ENCODE results near the gene MCRIP1.

The MCRIP1 gene, protein sequence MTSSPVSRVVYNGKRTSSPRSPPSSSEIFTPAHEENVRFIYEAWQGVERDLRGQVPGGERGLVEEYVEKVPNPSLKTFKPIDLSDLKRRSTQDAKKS

DNA sequence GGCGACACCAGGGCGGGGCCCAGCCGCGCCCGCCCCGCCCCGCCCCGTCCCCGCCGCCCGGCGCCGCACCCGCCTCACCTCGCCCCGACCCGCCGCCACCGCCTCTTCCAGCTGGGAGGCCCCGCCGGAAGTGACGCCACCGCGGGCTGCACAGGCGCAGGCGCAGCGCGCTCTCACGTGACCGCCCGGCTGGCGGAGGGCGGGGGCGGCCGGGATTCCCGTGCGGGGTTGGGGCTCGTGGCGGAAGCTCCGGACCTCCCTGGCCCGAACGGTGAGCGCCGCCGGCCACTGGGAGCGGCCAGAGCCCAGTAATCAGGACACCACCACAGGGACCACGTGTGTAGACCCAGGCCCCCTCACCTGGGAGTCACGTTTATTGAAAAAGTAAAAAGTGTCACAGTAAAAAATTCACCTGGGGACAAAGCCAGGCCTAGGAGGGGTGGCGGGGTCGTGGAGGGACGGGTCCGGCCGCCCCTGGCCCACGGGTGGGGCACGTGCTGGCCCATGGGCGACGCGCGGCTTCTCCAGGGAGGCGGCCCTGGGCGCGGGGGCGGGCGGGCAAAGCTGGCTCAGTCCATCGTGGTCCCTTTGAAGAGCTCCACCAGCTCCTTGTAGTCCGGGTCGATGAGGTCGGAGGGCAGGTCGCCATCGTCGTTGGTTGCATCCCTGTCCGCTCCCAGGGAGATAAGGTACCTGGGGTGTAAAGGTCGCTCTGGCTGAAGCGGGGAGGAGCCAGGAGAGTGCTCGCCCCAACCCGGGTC, at the start of gene MCRIP1:
TSS of gene MCRIP1 (minus strand) at position 132 of the 761 bp plus-strand sequence. CDS start 8,785 bp downstream, outside the sequence.
- peak; percentile 96 to 97 for DNase-seq

DNA sequence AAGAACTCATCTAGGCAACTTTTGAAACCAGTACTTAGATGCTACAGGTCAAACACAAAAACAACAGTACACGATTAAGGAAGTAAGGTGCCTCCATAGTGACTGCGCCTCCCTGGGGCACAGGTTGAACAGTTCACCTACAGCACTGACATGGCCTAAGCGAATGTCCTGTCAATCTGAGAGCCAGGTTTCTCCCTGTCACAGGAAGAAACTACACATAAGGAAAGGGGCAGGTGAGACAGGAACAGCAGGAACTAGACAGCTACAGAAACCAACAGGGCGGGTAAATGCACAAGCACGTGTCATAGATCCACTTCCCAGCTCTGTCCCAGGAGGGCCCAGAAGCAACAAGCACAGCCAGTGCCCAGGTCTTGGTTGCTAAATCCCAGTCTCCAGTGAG, 46.0 kb upstream of the MCRIP1 start:
- no peak for DNase-seq

DNA sequence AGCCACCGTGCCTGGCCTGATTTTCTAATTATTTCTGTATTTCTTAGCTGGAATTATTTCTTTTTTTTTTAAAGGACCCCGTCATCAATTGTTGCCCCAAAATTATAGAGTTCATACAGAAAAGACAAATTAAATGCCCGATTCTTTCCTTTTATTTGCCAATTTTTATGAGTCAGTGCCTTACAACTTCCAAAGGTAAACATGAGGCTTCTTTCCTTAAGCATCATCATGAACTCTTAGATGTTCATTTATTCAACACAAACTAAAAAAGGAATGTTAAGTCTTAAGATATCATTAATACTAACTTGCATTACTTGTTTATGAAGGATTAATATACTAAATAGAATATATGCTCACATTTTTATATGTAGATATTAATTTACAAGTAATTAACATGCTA, 45.2 kb upstream of the MCRIP1 start:
- no peak for DNase-seq

DNA sequence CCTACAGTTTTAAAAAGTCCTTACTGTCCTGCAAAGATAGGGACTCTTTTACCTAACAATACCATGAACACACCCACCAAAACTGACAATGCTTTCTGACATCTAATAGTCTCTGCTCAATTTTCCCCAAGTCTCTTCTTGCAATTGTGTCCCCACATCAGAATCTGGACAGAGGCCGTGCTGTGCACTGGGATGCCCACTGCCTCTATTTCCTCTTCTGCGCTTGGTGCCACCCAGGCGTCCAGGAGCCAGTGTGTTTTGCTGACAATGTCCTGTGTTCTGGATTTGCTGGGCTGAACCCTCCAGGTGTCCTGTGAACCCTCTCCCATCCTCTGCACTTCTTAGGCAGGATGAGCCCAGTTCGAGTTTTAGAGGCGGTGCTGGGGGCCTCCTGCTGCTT, 44.5 kb upstream of the MCRIP1 start:
- no peak for DNase-seq

DNA sequence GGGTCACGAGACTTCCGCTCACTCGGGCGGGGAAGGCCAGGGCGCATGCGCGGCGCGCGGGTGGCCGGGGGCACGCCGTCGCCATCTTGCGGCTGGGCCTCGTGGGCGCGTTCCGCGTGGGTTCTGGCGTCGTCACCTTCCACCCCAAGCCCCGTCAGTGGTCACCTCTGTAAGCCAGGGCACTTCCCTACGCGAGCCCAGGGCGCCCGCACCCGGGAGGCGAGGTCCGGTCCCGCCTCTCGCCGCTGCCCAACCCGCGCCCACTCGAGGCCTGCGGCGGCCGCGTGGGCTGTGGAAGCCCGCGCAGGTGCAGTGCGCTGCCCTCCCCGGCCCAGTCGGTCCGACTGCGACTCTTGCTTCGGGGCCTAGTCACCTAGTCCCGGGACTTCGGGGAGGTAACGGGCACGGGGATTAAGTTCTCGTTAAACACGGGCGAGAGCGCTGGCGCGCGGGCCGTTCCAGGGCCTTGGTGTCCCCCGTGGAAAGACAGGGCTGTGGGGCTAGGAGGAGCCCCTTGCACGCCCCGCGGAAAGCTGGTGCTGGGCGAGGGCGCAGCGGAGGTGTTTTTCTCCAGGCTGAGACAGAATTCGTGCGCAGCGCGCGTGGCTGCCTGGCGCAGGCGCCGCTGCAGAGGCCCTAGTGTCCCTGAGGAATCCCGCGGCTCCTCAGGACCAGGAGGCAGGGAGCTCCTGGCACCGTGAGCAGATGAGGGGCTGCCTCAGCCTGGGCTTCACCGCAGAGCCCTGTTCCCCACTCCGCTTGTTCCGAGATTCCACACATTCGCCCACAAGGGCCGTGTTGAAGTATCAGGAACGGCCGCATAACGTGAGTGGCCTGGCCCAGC, 38.5 kb upstream of the MCRIP1 start:
- peak; percentile 90 to 94 for DNase-seq

DNA sequence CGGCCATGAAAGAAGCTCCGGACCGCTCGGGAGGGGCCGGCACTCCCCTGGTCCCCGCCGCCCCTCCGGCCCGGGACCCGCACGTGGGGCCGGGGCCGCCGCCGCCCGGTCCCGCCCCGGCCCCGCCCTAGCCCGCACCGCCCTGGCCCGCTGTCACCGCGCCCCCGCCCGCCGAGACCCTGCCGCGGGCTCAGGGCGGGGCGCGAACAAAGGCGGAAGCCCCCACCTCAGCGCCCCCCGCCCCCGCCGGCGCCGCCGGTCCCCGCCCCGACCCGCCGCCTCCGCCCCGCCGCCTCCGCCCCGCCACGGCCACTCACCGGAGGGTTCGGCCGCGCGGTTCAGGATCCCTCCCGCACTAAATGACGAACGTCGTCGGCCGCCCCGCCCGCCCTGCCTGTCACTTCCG, 37.9 kb upstream of the MCRIP1 start, which contains the start of gene ARHGDIA:
TSS of gene ARHGDIA (minus strand) at position 357 of the 406 bp plus-strand sequence. CDS start 1,407 bp downstream, outside the sequence.
- no peak for DNase-seq

DNA sequence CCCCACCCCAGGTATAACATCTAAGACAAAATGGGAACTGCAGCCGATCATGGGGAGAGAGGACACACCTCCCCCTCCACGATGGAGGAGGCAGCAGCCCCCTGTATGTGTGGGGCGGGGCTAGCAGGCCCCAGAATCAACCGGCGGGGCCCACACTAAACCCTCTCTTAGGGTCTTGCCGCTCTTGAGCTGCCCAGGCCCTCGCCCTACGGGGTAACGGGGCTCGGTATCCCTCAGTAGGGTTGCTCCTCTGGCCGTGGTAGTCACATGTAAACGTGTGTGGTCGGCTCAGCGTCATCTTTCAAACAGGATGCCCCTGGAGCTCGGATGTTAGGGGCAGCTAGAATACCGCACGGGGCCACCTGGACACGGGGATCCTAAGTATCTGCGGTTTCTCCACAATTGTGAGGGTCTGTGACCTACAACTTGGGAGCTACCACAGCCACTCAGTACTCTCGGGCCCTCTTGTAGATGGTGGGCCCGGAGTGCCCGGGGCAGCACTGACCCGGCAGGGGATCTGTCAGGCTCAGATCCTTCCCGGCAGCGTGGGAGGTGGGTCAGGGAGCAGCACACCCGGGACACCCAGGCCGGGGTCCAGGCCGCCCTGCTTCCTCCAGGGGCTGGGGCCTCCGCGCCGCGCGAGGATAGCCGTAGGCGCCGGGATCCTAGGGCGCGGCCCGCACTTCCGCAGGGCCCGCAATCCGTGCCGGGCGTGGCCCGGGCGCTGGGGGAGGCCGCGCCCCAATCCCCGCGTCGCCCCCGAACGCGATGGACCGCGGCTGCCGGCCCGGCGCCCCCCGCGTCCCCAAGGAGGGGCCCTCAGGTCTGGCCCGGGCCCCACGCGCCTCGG, 37.3 kb upstream of the MCRIP1 start:
- DNase-seq: no peak

DNA sequence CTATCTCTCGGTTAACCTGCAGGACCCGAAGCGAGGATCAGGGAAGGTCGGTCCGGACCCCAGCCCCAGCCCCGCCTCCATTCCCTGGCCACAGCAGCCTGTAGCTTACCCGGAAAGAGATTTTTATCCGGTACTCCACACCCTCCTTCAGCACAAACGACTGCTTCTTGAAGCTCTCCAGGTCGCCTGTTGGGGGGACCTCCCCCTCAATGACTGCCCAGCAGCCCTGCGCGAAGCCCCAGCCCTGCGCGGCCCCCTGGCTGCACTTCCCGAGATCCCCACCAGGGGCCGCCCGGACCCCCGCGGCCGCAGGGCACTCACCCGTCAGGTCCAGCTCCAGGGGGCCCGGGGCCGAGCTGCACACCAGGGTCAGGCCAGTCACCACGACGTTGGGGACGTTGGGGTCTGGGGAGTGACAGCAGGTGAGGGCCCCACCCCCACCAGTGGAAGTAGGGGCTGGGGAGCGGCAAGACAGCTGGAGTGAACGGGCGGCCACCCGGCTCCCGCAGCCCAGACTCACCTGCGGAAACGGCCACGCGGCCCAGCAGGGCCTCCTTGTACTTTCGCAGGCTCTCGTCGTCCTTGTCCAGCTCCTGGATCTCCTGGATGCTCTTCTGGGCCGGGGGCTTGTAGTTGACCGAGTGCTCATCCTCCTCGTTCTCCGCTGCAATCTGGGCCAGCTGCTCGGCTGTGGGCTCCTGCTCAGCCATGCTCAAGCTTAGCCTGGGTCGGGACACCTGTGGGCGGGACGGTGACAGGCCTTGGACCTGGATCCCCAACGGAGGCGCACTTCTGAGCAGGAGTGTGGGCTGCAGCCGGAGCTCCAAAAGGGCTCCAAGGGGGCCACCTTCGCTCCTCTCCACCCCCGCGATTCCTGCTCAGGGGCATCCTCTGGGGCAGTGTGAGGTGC, 36.4 kb upstream of the MCRIP1 start:
- DNase-seq: no peak

DNA sequence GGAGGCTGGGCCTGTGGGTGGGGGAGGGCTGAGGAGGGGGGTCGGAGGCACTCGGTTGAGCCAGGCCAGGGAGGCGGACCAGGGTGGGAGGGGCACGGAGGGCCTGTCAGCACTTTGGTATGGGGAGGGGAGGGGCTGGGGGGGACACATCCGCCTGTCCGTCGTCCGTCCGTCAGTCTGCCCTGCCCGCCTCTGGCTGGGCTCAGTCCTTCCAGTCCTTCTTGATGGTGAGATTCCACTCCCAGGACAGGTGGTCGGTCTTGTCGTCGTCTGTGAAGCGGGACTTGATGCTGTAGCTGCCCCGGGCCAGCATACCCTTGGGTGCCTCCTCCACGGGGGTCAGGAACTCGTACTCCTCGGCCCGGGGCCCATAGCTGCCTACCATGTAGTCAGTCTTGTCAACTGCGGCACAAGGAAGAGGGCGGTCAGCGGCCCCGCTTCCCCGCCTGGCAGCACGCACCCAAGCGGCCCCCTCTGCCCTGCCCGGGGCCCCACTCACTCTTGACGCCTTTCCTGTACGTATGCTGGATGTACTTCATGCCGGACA, 35.7 kb upstream of the MCRIP1 start:
- DNase-seq: no peak

DNA sequence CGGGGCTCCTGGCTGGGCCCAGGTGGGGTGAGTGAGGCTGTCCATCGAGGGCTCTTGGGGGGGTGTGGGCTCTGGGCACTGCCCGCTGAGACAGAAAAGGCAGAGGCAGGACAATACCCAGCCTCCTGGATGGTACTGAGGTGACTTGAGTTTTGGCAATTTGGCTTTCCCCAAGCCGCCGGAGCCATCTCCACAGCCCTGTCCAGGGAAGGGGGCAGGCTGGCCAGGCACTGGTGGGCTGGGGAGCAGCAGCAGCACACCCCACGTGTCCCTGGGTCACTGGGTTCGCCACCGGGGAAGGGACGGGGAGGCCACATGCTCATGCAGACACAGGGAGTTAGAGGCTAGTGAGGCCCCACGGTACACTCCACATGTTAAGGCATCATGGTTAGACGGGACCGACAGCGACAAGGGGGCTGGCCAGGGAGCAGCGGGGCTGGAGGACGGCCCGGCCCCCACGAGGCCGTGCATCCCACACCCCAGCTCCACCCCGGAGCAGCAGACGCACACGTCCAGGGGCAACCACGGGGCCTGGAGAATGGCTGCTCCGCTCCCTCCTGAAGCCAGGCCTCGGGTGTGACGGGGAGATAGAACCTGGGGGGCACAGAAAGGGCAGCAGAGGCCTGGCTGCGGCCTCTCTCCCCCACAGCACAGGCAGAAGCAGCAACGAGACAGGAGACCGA, 35.0 kb upstream of the MCRIP1 start:
- no peak for DNase-seq

DNA sequence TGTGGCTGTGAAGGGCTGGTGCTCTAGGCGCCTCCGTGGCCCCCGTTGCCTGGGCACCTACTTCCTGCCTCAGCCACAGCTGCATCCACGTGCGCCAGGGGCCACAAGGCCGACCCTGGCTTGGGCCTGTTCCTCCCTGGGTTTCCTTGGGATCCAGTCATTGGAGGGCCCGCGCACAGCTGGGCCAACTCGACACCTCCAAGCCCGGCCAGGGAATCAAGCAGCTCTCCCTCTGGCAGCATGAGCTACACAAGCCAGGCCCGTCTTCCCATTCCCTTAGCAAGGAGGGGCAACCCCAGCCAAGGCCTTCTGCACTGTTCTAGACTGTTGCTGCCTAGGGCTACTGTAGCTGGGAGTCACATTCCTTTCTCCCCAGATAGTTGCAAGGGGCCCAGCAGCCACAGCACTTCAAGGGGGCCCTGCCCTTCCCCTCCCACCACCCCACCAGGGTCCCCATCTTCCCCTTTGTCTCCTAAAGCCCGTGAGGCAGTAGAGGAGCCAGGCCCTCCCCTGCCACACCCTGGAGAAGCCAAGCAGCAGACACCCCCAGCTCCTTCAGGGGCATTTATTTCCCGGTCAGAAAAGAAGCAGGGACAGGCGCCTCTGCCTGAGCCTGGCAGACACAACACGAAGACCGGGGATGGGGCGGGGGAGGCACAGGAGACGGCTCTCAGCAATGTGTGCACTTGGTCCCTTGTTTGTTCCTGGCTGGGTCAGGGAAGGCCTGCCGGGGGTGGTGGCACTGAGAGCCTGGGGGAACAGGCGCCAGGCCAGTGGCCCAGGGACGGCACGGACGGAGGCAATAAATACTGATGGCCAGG, 34.3 kb upstream of the MCRIP1 start:
- no peak for DNase-seq

DNA sequence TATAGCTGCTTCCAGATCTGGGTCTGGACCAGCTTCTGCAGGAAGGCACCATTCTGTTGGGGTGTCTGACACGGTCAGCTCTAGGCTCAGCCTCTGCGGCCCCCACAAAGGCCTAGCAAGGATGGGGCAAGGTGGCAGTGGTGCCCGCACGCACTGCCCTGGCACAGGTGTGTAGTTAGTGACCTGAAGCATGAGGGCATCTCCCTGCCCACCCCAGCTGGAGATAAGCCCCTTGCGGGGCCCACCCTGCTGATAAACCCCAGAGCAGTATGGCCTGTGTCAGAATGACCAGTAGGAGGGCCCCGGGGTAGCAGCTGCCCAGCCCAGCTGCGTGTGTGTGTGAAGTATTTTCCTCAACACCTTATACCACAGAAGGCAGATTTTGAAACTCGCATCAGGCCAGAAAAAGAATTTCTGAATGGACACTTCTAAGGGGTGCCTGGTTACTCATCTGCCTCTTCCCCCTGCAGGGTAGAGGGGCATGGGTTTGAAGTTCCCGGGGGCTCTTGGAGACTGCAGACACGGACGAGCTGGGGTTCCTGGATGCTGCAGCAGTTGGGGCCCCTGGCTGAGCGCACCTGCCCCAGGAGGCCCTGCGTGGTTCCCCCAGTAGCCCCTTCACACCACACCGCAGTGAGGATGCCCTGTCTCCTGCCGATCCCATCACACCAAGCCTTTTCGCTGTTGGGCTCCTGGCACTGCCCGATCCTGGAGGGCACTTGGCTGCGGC, 33.5 kb upstream of the MCRIP1 start:
- DNase-seq: no peak

DNA sequence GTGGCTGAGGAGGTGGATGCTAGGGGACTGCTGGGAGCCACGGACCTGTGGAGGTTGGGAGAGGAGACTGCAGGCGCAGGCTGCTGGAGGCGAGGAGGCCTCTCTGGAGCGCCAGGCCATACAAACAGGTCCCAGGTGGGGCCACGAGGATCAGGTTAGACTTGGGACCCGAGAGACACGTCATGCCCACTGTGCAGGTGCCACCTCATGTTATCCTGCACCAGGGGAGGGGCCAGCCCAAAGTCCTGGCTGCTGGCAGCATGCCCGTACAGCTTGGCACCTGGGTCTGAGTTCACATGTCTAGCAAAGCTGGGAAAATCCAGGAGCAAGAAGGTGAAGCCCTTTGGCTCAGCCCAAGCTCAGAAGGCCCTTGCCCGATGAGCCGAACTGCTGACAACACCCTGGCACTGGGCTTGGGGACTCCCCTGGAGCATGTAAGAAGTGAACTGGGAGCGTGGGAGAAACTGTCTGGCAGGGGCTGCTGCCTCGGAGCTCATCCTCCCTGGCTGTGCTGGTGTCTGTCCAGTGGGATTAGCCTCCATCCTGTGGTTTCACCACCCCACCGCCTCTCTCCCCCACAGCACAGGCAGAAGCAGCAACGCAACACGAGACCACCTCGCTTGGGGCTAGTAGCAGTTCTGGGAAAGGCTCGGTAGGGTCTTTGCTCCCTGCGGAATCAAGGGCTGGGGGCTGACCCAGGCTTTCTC, 32.8 kb upstream of the MCRIP1 start:
- DNase-seq: no peak

DNA sequence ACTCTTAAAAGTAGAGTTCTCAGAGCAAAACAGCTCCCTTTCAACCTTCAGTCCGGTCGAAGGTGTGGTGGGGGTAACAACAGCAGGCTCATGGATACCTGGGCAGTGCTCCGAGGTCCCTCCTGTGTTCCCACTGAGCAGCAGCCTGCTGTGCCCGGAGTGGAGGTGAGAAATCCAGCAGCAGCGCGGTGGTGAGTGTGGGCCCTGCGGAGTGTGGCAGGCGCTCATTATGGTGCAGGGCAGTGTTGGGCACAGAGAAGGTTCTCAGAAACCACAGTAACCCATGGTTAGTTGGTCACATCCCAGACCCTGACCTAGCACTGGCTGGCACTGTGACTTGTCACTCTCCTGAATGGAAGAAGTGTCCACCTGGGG, 32.3 kb upstream of the MCRIP1 start:
- DNase-seq: no peak

DNA sequence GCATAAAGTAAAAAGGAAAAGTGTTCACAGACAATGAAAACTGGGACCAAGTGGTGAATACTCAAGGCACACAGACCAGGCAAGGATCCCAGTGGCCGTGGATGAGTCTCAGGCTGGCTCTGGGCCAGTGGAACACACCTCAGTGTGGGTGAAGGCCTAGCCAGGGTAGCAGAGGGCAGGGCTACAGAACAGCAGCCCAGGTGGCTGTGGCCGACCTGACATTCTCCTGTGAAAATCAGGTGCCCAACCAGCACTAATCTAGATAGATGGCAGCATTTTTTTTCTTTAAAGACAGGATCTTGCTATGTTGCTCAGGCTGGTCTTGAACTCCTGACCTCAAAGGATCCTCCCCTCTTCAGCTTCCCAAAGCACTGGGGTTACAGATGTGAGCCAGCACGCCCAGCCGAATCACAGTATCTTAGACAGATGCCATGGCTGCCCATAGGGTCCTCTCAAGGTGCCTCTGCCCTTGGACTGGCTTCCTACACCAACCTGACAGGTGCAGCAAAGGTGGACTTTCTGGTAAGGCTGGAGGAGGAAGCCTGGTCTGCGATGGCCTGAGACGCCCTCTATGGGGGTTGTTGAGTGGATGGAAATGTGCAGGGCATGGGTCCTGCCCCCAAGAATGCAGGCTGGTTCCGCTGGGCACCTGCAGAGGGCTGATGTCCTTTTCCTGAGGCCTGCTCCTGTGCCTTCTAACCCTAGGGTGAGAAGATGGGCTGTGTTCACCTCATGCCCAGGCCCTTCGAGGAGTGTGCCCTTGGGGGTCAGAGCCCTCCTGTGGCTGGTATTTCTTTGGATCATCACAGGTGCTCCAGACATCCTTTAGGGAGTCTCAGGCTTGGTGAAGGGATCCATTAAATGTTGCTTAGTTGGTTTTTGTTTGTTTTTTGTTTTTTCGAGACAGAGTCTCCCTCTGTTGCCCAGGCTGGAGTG, 31.0 kb upstream of the MCRIP1 start:
- peak in 1 of 2 experiments; percentile 38 for DNase-seq

DNA sequence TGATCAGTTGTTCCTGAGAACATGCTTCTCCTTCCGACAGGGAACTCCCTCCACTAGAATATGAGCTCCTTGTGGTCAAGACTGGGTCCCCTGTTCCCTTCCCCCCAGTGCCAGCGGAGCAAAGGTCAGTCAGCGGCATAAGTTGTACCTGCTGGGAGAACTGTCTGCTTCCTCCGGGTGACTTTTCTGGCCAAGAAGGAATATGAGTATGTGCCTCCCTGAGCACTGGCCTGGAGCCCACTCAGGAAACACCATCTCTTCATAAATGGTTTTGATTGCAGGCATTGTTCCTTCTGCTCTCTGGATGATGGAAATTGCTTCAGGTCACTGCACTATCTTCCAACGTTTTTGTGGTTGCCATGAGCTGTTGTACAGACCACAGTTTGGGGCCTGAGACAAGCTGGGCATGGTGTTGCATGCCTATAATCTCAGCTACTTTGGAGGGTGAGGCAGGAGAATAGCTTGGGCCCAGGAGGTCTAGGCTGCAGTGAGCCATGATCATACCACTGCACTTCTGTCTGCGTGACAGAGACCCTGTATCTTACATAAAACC, 30.1 kb upstream of the MCRIP1 start:
- DNase-seq: no peak

Data from NCI-H1930 (cell line).